ENCODE results near the gene HIVEP1.
"Not testable (repeated sequence)": the region's sequence is repeated elsewhere in the genome, so short reads cannot be mapped to it uniquely, and the experiment has no call there.

The HIVEP1 gene

GRCh38 chr6:12126051-12126450 lies 113.9 kb downstream of the HIVEP1 start:
- DNase-seq, result no peak

GRCh38 chr6:12129523-12129922 lies 117.4 kb downstream of the HIVEP1 start:
- no peak for DNase-seq

GRCh38 chr6:12132351-12133222 lies 120.5 kb downstream of the HIVEP1 start:
- no peak for DNase-seq

- DNase-seq, result no peak
Observed at GRCh38 chr6:12134581-12134980, 122.5 kb downstream of the HIVEP1 start.

- DNase-seq, result no peak
Observed at GRCh38 chr6:12134991-12135390, 122.9 kb downstream of the HIVEP1 start.

GRCh38 chr6:12136905-12137304 lies 124.8 kb downstream of the HIVEP1 start:
- DNase-seq, result no peak

GRCh38 chr6:12137480-12137879 lies 125.4 kb downstream of the HIVEP1 start:
- no peak for DNase-seq

- no peak for DNase-seq
Observed at GRCh38 chr6:12138381-12138780, 126.3 kb downstream of the HIVEP1 start.

GRCh38 chr6:12138936-12139335 lies 126.8 kb downstream of the HIVEP1 start:
- DNase-seq, result no peak

- no peak for DNase-seq
Observed at GRCh38 chr6:12147557-12148316, 135.6 kb downstream of the HIVEP1 start.

- no peak for DNase-seq
Observed at GRCh38 chr6:12148317-12148801, 136.2 kb downstream of the HIVEP1 start.

- no peak for DNase-seq
Observed at GRCh38 chr6:12148841-12149240, 136.7 kb downstream of the HIVEP1 start.

- no peak for DNase-seq
Observed at GRCh38 chr6:12149944-12150510, 137.9 kb downstream of the HIVEP1 start.

GRCh38 chr6:12150812-12151432 lies 138.8 kb downstream of the HIVEP1 start:
- no peak for DNase-seq

- no peak for DNase-seq
Observed at GRCh38 chr6:12151433-12151820, 139.3 kb downstream of the HIVEP1 start.

- DNase-seq, result no peak
Observed at GRCh38 chr6:12152023-12152970, 140.2 kb downstream of the HIVEP1 start.

GRCh38 chr6:12155769-12156168 lies 143.7 kb downstream of the HIVEP1 start:
- not testable (repeated sequence) for DNase-seq

- DNase-seq, result no peak
Observed at GRCh38 chr6:12158686-12159415, 146.7 kb downstream of the HIVEP1 start.

GRCh38 chr6:12160326-12160725 lies 148.2 kb downstream of the HIVEP1 start:
- DNase-seq, result no peak

- no peak for DNase-seq
Observed at GRCh38 chr6:12162213-12162612, 150.1 kb downstream of the HIVEP1 start.

- DNase-seq, result no peak
Observed at GRCh38 chr6:12163149-12163548, 151.0 kb downstream of the HIVEP1 start.

Data from activated CD4-positive, CD25-positive, alpha-beta regulatory T cell treated with anti-CD3 and anti-CD28 coated beads, Interleukin-2, amount 50 U/mL, for 72 hours (primary cell).